Sigmoid colon (tissue), 7 donors: ENCODE data around the gene CACNG3. TPM values are rescaled to one million over a fixed set of nuclear protein-coding genes. Genes with fewer than 3 reads are reported as not detected.

Source experiments
- DNase-seq: peaks from one replicate; pipeline ENCODE4 v3.0.0-alpha.2; 2019
- H3K27ac ChIP-seq, 4 donors: fragments of 200-600 bp; sonication (generic); one replicate each; pipeline ENCODE4 v1.5.1; 2016 to 2019; ENCODE audit warnings: mild to moderate bottlenecking in 1 of 4
- H3K27me3 ChIP-seq, 3 donors: fragments of 200-600 bp; sonication (generic); one replicate each; pipeline ENCODE4 v1.5.1; 2019; ENCODE audit warnings: mild to moderate bottlenecking in 1 of 3
- H3K36me3 ChIP-seq, 4 donors: fragments of 200-600 bp; sonication (generic); one replicate each; pipeline ENCODE4 v1.5.1; 2016 to 2019
- H3K4me1 ChIP-seq, 4 donors: fragments of 200-600 bp; sonication (generic); one replicate each; pipeline ENCODE4 v1.5.1; 2017 to 2019
- H3K4me3 ChIP-seq, 4 donors: fragments of 200-600 bp; sonication (generic); one replicate each; pipeline ENCODE4 v1.5.1; 2017 to 2019; ENCODE audit warnings: mild to moderate bottlenecking in 2 of 4, moderate library complexity in 1 of 4
- H3K9me3 ChIP-seq, 4 donors: fragments of 200-600 bp in 3 of 4; sonication (generic) in 3 of 4; one replicate each; pipeline versions ENCODE4 v1.5.1 to v1.6.1; 2013 to 2019
- CTCF ChIP-seq, 4 experiments: fragments of 450-650 bp in 3 of 4; fragments of 200-600 bp in 1 of 4; IDR thresholded peaks; one replicate each; pipeline ENCODE4 v1.5.1; 2016 to 2019; ENCODE audit warnings: antibody characterized with exemption in 4 of 4, mild to moderate bottlenecking in 3 of 4, moderate library complexity in 2 of 4
- EP300 ChIP-seq, 4 donors: sonication (generic); formaldehyde crosslinking; IDR thresholded peaks; one replicate each; pipeline ENCODE4 v1.6.1; 2017; ENCODE audit warnings: antibody characterized with exemption in 4 of 4
- POLR2A ChIP-seq, 2 donors: fragments of 450-650 bp; IDR thresholded peaks; one replicate each; pipeline ENCODE4 v1.6.1; 2016; ENCODE audit warnings: antibody characterized with exemption in 2 of 2, mild to moderate bottlenecking in 2 of 2, moderate library complexity in 2 of 2
- POLR2AphosphoS5 ChIP-seq, 4 donors: sonication (generic); formaldehyde crosslinking; IDR thresholded peaks; one replicate each; pipeline ENCODE4 v1.6.1; 2017; ENCODE audit warnings: antibody characterized with exemption in 4 of 4
- WGBS, 2 donors: extraction: QIAGEN DNeasy Blood & Tissue Kit; methylation state at CpG; one replicate each; pipeline ENCODE4 v1.1.7; 2013; 5-methylcytosine and 5-hydroxymethylcytosine counted together
- intact Hi-C: fragments of 100-400 bp; cut with DNase I; formaldehyde crosslinking; loops from one replicate; pipeline ENCODE4 v1.15.1; 2023
- polyA plus RNA-seq, 3 donors: library from polyadenylated mRNA; stranded (reverse); fragments of 200-250 nt; gene quantifications; one replicate each; pipeline ENCODE4 v1.2.3, GENCODE V29; 2013
- small RNA-seq, 3 donors: library from RNA; depleted of rRNA; stranded (forward); fragments of <200 nt; gene quantifications; one replicate each; pipeline ENCODE3, GENCODE V24; 2016
- total RNA-seq, 4 donors: library from RNA; depleted of rRNA; stranded (reverse); fragments of >200 nt; gene quantifications; one replicate each; pipeline ENCODE4 v1.1.0, GENCODE V29; 2016
- donor health status: healthy with polysubstance abuse.
- donor health status: Bipolar disorder and iron deficiency.
- donor health status: healthy.

Gene CACNG3
- total and polyA plus RNA-seq, 7 donors = not detected

- Histone ChIP-seq H3K27me3 (no peaks in the 10 kb centered on the region), H3K36me3 (no peaks in the 10 kb centered on the region), H3K9me3 (no peaks in the 10 kb centered on the region), H3K4me1 (no peaks in the 10 kb centered on the region), H3K27ac (no peak overlapping the region), H3K4me3 (no peak overlapping the region)
- WGBS, 2 donors = 74 to 78% methylated on average over 8 of the region's 8 CpGs
- no peak for DNase-seq
- intact Hi-C loops = no loop called here
- TF ChIP-seq POLR2AphosphoS5 (IDR thresholded peaks at IDR 0.05) = no peak
- no peak for TF ChIP-seq EP300 (IDR thresholded peaks at IDR 0.05)
- no peak for TF ChIP-seq CTCF (IDR thresholded peaks at IDR 0.05)
Observed at GRCh38 chr16:24394341-24394740, 138.2 kb downstream of the CACNG3 start.

- Histone ChIP-seq H3K4me3 (no peak overlapping the region), H3K9me3 (no peaks in the 10 kb centered on the region), H3K4me1 (no peaks in the 10 kb centered on the region), H3K27ac (no peak overlapping the region), H3K36me3 (no peaks in the 10 kb centered on the region), H3K27me3 (no peaks in the 10 kb centered on the region)
- no peak for TF ChIP-seq POLR2A (IDR thresholded peaks at IDR 0.05)
- no peak for TF ChIP-seq EP300 (IDR thresholded peaks at IDR 0.05)
- TF ChIP-seq POLR2AphosphoS5 (IDR thresholded peaks at IDR 0.05) = no peak
- no peak for TF ChIP-seq CTCF (IDR thresholded peaks at IDR 0.05)
- DNase-seq = no peak
- intact Hi-C loops = no loop called here
- WGBS, 2 donors = 54 to 68% methylated on average over 6 of the region's 6 CpGs
Observed at GRCh38 chr16:24396350-24397271, 140.5 kb downstream of the CACNG3 start.

GRCh38 chr16:24409045-24409444 is 152.9 kb downstream of the CACNG3 start:
- no peaks in the 10 kb centered on the region for H3K27me3 ChIP-seq
- TF ChIP-seq CTCF (IDR thresholded peaks at IDR 0.05) = no peak
- TF ChIP-seq EP300 (IDR thresholded peaks at IDR 0.05) = no peak
- TF ChIP-seq POLR2AphosphoS5 (IDR thresholded peaks at IDR 0.05) = no peak
- TF ChIP-seq POLR2A (IDR thresholded peaks at IDR 0.05) = no peak
- H3K27ac ChIP-seq = no peak overlapping the region
- H3K36me3 ChIP-seq = no peaks in the 10 kb centered on the region
- no peaks in the 10 kb centered on the region for H3K4me1 ChIP-seq
- intact Hi-C loops = no loop called here
- peaks cover 0 to 2% (median 0%) of the 10 kb centered on the region in 4 donors for H3K9me3 ChIP-seq
- no peak for DNase-seq
- H3K4me3 ChIP-seq = no peak overlapping the region
- WGBS, 2 donors = 38 to 73% methylated on average over 4 of the region's 4 CpGs

Small RNAs within 50 kb of the gene (small RNA-seq; reads per million reads assigned to genes)
- 0 reads per million in 3 donors for gene RF00408
- gene RNU7-24P = 0 reads per million in 3 donors
